Mesenchymal stem cell (in vitro differentiated cells and primary cell): ENCODE data around the gene SLC18B1. TPM values are rescaled to one million over a fixed set of nuclear protein-coding genes. Genes with fewer than 3 reads are reported as not detected.

Experiments
- DNase-seq: peaks from one replicate; pipeline ENCODE4 v3.0.0-alpha.2; 2013
- H2AFZ ChIP-seq: one replicate; pipeline ENCODE4 v1.6.1; 2013; ENCODE audit warnings: low read depth, mild to moderate bottlenecking, control low read depth, inconsistent platforms, low read length, moderate library complexity
- H2AK5ac ChIP-seq: 2 replicates; pipeline ENCODE4 v1.6.1; 2013; ENCODE audit warnings: low read length, moderate library complexity, mild to moderate bottlenecking, inconsistent platforms; ENCODE audit not compliant: severe bottlenecking
- H2BK120ac ChIP-seq: one replicate; pipeline ENCODE4 v1.6.1; 2013; ENCODE audit warnings: low read depth, mild to moderate bottlenecking, inconsistent platforms, low read length, moderate library complexity
- H2BK12ac ChIP-seq, 2 experiments: one replicate each; pipeline ENCODE4 v1.6.1; 2013; ENCODE audit warnings: inconsistent platforms in 2 of 2, low read length in 2 of 2, mild to moderate bottlenecking in 2 of 2, moderate library complexity in 2 of 2, control low read depth in 1 of 2
- H2BK15ac ChIP-seq: one replicate; pipeline ENCODE4 v1.6.1; 2013; ENCODE audit warnings: mild to moderate bottlenecking, low read depth, inconsistent platforms; ENCODE audit not compliant: poor library complexity, severe bottlenecking
- H2BK5ac ChIP-seq: 2 replicates; pipeline ENCODE4 v1.6.1; 2013; ENCODE audit warnings: low read depth, mild to moderate bottlenecking, low read length, control low read depth, inconsistent platforms; ENCODE audit not compliant: poor library complexity, severe bottlenecking
- H3K14ac ChIP-seq, 2 experiments: one replicate each; pipeline ENCODE4 v1.6.1; 2013; ENCODE audit warnings: inconsistent platforms in 2 of 2, low read length in 2 of 2, control low read depth in 1 of 2, mild to moderate bottlenecking in 1 of 2, moderate library complexity in 1 of 2
- H3K18ac ChIP-seq, 2 experiments: one replicate each; pipeline ENCODE4 v1.6.1; 2013; ENCODE audit warnings: inconsistent platforms in 2 of 2, low read length in 2 of 2, control low read depth in 1 of 2, low read depth in 1 of 2, mild to moderate bottlenecking in 1 of 2
- H3K23ac ChIP-seq, 2 experiments: one replicate each; pipeline ENCODE4 v1.6.1; 2013; ENCODE audit warnings: inconsistent platforms in 2 of 2, low read length in 2 of 2, mild to moderate bottlenecking in 2 of 2, moderate library complexity in 2 of 2, control low read depth in 1 of 2
- H3K27ac ChIP-seq: 2 replicates; pipeline ENCODE4 v1.5.1; 2013; ENCODE audit warnings: mild to moderate bottlenecking, moderate library complexity, low read length, control low read depth, inconsistent platforms; ENCODE audit not compliant: poor library complexity, severe bottlenecking
- H3K27me3 ChIP-seq, 2 experiments: 2 replicates each; pipeline versions ENCODE4 v1.6.1 to v1.7.0; 2013; ENCODE audit warnings: low read length in 2 of 2, mild to moderate bottlenecking in 2 of 2, moderate library complexity in 2 of 2, control low read depth in 1 of 2, inconsistent platforms in 1 of 2; ENCODE audit not compliant: control insufficient read depth in 1 of 2, insufficient read depth in 1 of 2
- H3K36me3 ChIP-seq, 2 experiments: 2 replicates each; pipeline versions ENCODE4 v1.6.1 to v1.7.0; 2013; ENCODE audit warnings: low read length in 2 of 2, control low read depth in 1 of 2, inconsistent platforms in 1 of 2, low read depth in 1 of 2, mild to moderate bottlenecking in 1 of 2; ENCODE audit not compliant: insufficient read depth in 2 of 2, control insufficient read depth in 1 of 2
- H3K4ac ChIP-seq, 2 experiments: one replicate each; pipeline ENCODE4 v1.6.1; 2013; ENCODE audit warnings: inconsistent platforms in 2 of 2, low read length in 2 of 2, mild to moderate bottlenecking in 2 of 2, moderate library complexity in 2 of 2, control low read depth in 1 of 2, low read depth in 1 of 2
- H3K4me1 ChIP-seq: 2 replicates; pipeline ENCODE4 v1.6.1; 2013; ENCODE audit warnings: low read depth, low read length, control low read depth; ENCODE audit not compliant: control insufficient read depth, insufficient read depth
- H3K4me2 ChIP-seq: 2 replicates; pipeline ENCODE4 v1.6.1; 2013; ENCODE audit warnings: low read length, mild to moderate bottlenecking, inconsistent platforms; ENCODE audit not compliant: poor library complexity, severe bottlenecking
- H3K4me3 ChIP-seq, 2 experiments: 2 replicates each; pipeline versions ENCODE4 v1.5.1 to v1.7.0; 2013; ENCODE audit warnings: low read length in 2 of 2, mild to moderate bottlenecking in 2 of 2, control low read depth in 1 of 2, low read depth in 1 of 2; ENCODE audit not compliant: insufficient read depth in 1 of 2
- H3K79me1 ChIP-seq: replicated peaks from 2 replicates; pipeline ENCODE4 v1.6.1; 2013; ENCODE audit warnings: mild to moderate bottlenecking, control low read depth, low read length, inconsistent platforms; ENCODE audit not compliant: poor library complexity, severe bottlenecking
- H3K9ac ChIP-seq: 2 replicates; pipeline ENCODE4 v1.7.0; 2013; ENCODE audit warnings: mild to moderate bottlenecking, low read length, moderate library complexity
- H3K9me3 ChIP-seq: 2 replicates; pipeline ENCODE4 v1.7.0; 2013; ENCODE audit warnings: mild to moderate bottlenecking, low read length; ENCODE audit not compliant: control insufficient read depth
- H4K8ac ChIP-seq: one replicate; pipeline ENCODE4 v1.6.1; 2013; ENCODE audit warnings: inconsistent platforms, mild to moderate bottlenecking, low read length, moderate library complexity
- H4K91ac ChIP-seq: one replicate; pipeline ENCODE4 v1.6.1; 2013; ENCODE audit warnings: mild to moderate bottlenecking, low read length, inconsistent platforms
- WGBS: methylation state at CpG from one replicate; pipeline ENCODE4 v1.1.7; 2013; ENCODE audit warnings: mixed read lengths; 5-methylcytosine and 5-hydroxymethylcytosine counted together
- polyA plus RNA-seq, 2 experiments: library from polyadenylated mRNA; stranded (reverse); fragments of 200-250 nt; gene quantifications; one replicate each; pipeline ENCODE4 v1.2.3, GENCODE V29; 2013

SLC18B1 gene
- polyA plus RNA-seq (2013, experiment 1 of 2), result 10.4 TPM
- 10.8 TPM for polyA plus RNA-seq (2013, experiment 2 of 2)

DNA sequence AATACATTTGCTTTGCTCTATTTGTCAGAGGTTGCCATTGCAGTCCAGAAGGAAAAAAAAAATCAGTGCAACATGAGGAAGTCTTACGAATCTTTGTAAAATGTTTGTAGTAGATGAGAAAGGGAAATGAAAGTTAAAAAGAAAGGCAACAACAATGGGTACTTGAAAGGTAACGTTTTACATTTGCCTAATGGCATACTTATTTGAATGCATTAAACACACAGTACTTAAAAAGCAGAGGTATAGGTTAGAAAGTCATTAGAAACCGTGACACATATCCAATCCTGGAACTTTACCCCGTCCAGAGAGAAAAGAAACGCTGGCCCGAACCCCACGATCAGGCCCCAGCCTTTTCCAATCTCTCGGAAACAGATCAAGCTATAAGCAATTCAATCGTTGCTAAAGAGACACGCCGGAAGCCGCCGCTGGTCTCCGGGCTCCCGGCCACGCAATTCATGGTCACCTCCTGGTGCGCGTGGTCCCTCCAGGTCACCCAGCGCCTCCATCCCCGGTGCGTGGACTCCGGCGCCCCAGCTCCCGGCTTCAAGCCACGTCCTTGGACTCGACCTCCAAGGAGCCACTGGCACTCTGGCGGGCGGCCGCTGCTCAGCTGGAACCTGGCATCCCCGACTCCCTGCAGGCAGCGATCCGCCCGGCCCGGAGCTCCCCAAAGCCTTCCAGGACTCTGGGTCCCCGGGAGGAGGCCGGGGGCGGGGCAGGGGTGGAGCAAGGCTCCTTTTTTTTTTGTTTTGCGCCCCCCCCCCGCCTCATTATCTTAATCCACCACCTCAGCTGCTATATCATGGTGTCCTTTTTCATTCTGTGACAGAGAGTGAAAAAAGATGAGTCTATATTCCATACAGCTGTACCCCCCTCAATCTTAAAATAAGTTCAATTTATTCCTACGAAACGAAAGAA is at the start of gene SLC18B1:
SLC18B1 (minus strand) TSS at position 687 of the 918 bp plus-strand sequence; CDS start at position 506, 181 bp downstream.
- Histone ChIP-seq H3K4me3 (peak within 1 kb of the TSS; percentile 87 to 95), H3K79me1 (peaks cover 4% of the 10 kb centered on the region), H2AK5ac (no peak within 1 kb of the TSS), H2BK5ac (peak within 1 kb of the TSS; percentile 62), H2AFZ (peak within 1 kb of the TSS; percentile 75), H2BK120ac (peak within 1 kb of the TSS; percentile 79), H3K9ac (peak within 1 kb of the TSS; percentile 86), H4K91ac (no peak within 1 kb of the TSS), H3K23ac (no peak within 1 kb of the TSS), H3K9me3 (no peaks in the 10 kb centered on the region), H3K27me3 (no peaks in the 10 kb centered on the region), H3K27ac (peak within 1 kb of the TSS; percentile 45), H4K8ac (peak within 1 kb of the TSS; percentile 77), H3K36me3 (peaks cover 0 to 4% of the 10 kb centered on the region in 2 experiments), H3K4me1 (no peaks in the 10 kb centered on the region), H3K4me2 (peak within 1 kb of the TSS; percentile 95), H3K4ac (peak within 1 kb of the TSS in 1 of 2 experiments; percentile 16), H2BK15ac (peak within 1 kb of the TSS; percentile 60), H3K18ac (peak within 1 kb of the TSS; percentile 75 to 93), H2BK12ac (peak within 1 kb of the TSS; percentile 23 to 71), H3K14ac (peak within 1 kb of the TSS in 1 of 2 experiments; percentile 86)
- under 1% methylated on average over 35 of the region's 41 CpGs for WGBS
- peak; percentile 61 for DNase-seq

DNA sequence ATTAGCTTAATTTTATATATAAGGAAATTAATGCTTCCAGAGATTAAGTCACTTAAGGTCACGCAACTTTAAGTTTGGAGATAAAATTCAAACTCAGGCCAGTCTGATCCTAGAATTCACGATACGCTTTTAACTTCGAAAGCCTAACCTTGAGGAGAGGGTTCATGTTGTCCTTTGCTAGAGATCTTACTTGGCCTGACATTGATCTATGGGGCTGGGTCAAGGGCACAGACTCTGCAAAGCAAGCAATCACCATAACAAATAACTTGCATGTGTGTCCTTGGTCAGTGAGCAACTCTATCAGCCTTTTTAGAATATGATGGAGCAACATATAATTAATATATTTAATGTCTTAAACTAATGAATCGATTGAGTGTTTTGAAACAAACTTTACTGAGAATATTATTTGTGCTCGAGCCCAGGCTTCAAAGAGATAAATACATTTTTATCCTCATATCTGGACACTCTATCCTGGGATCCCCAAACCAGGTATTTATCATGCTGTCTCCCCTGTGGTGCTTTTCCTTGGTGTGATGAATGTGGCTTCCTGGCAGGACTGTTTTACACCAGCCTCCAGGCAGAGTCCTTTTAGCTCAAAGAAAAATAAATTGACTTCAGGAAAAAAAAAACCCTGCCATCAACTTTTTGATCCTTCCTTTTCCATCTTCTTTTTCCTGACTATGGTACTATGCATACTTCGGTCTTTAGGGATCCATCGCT is 45.0 kb upstream of the SLC18B1 start:
- Histone ChIP-seq H2AK5ac (no peak overlapping the region), H3K79me1 (no peaks in the 10 kb centered on the region), H3K27me3 (peaks cover 0 to 7% of the 10 kb centered on the region in 2 experiments), H3K9ac (no peak overlapping the region), H2BK12ac (no peak overlapping the region), H3K4me3 (no peak overlapping the region), H2BK15ac (no peak overlapping the region), H3K4me2 (no peak overlapping the region), H3K14ac (no peak overlapping the region), H3K4me1 (no peaks in the 10 kb centered on the region), H3K18ac (no peak overlapping the region), H3K23ac (no peak overlapping the region), H3K9me3 (no peaks in the 10 kb centered on the region), H4K91ac (no peak overlapping the region), H2BK5ac (no peak overlapping the region), H4K8ac (no peak overlapping the region), H3K27ac (no peak overlapping the region), H3K4ac (no peak overlapping the region), H2AFZ (no peak overlapping the region), H2BK120ac (no peak overlapping the region), H3K36me3 (no peaks in the 10 kb centered on the region)
- DNase-seq, result no peak
- WGBS, result 86% methylated on average over 7 of the region's 8 CpGs

DNA sequence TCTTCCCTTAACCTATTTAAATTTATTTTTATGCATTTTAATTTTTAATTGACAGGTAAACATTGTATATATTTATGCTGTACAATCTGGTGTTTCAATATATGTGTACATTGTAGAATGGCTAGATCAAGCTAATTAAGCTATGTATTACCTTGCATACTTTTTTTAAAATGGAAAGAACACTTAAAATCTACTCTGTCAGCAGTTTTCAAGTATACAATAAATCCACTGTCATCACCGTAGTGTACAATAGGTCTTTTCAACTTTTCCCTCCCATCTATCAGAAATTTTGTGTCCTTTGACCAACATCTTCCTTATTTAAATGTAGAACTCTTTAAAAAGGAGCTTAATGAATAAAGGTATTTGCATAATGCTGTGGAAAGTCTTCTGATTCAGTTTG is 43.5 kb upstream of the SLC18B1 start:
- DNase-seq, result no peak
- WGBS, result 89% methylated on average over 1 of the region's 1 CpG
- Histone ChIP-seq H3K4me3 (no peak overlapping the region), H3K27me3 (peaks cover 0 to 7% of the 10 kb centered on the region in 2 experiments), H2AK5ac (no peak overlapping the region), H2BK5ac (no peak overlapping the region), H4K8ac (no peak overlapping the region), H2BK15ac (no peak overlapping the region), H3K79me1 (no peaks in the 10 kb centered on the region), H3K9ac (no peak overlapping the region), H3K4me1 (no peaks in the 10 kb centered on the region), H2BK12ac (no peak overlapping the region), H3K9me3 (no peaks in the 10 kb centered on the region), H2BK120ac (no peak overlapping the region), H3K27ac (no peak overlapping the region), H3K14ac (no peak overlapping the region), H4K91ac (no peak overlapping the region), H2AFZ (no peak overlapping the region), H3K18ac (no peak overlapping the region), H3K36me3 (no peaks in the 10 kb centered on the region), H3K23ac (no peak overlapping the region), H3K4ac (no peak overlapping the region), H3K4me2 (no peak overlapping the region)

DNA sequence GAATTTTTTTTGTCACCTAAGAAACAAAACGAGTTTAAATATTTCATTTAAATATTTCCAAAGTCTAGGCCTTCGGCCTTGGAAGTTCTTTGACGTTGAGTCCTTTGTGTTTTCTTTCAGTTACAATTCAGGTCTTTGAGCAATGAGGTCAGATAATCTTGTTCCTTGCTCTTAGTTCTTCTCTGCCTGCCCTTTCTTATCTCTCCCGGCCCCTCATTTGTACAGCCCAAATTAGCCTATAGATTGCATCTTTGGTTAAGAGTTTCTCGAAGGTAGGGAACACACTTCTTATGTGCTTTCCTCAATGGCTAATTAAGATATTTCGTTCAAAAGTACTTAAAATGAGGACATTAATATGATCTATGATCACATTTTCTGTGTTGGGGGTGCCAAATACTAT is 34.5 kb upstream of the SLC18B1 start:
- Histone ChIP-seq H2AK5ac (no peak overlapping the region), H2BK120ac (no peak overlapping the region), H2BK12ac (no peak overlapping the region), H3K14ac (no peak overlapping the region), H3K9ac (no peak overlapping the region), H3K79me1 (no peaks in the 10 kb centered on the region), H3K27me3 (peaks cover 0 to 5% of the 10 kb centered on the region in 2 experiments), H3K23ac (no peak overlapping the region), H4K8ac (no peak overlapping the region), H3K36me3 (no peaks in the 10 kb centered on the region), H3K27ac (no peak overlapping the region), H3K9me3 (no peaks in the 10 kb centered on the region), H2BK5ac (no peak overlapping the region), H3K4me1 (no peaks in the 10 kb centered on the region), H3K4ac (no peak overlapping the region), H3K4me2 (no peak overlapping the region), H2AFZ (no peak overlapping the region), H3K18ac (no peak overlapping the region), H3K4me3 (no peak overlapping the region), H2BK15ac (no peak overlapping the region), H4K91ac (no peak overlapping the region)
- WGBS, result 83% methylated on average over 3 of the region's 6 CpGs
- DNase-seq, result no peak
